Measurements from ENCODE around the gene JOSD1.
A peak's percentile ranks its signal among the peaks of the same experiment; 100 is the strongest.

Gene JOSD1

GRCh38 chr22:38727530-38728451, 27.0 kb upstream of the JOSD1 start:
- in situ Hi-C loops (cut with MboI; ENCODE audit: low pct_unique_long_range_greater_than_20kb, low sequenced_read_pairs, unreplicated experiment), result no loop called here
- no peak for TF ChIP-seq CTCF (IDR thresholded peaks at IDR 0.05; ENCODE audit: extremely low read depth, insufficient read depth, missing control alignments)
- no peak for DNase-seq (ENCODE audit: low spot score)

- in situ Hi-C loops (cut with MboI; ENCODE audit: low pct_unique_long_range_greater_than_20kb, low sequenced_read_pairs, unreplicated experiment), result no loop called here
- DNase-seq (ENCODE audit: low spot score), result no peak
- TF ChIP-seq CTCF (IDR thresholded peaks at IDR 0.05; ENCODE audit: extremely low read depth, insufficient read depth, missing control alignments), result no peak
These were observed 26.4 kb upstream of the JOSD1 start for GRCh38 chr22:38727123-38727522.

GRCh38 chr22:38725900-38726655, 25.3 kb upstream of the JOSD1 start:
- no peak for DNase-seq (ENCODE audit: low spot score)
- no peak for TF ChIP-seq CTCF (IDR thresholded peaks at IDR 0.05; ENCODE audit: extremely low read depth, insufficient read depth, missing control alignments)
- in situ Hi-C loops (cut with MboI; ENCODE audit: low pct_unique_long_range_greater_than_20kb, low sequenced_read_pairs, unreplicated experiment), result no loop called here

- in situ Hi-C loops (cut with MboI; ENCODE audit: low pct_unique_long_range_greater_than_20kb, low sequenced_read_pairs, unreplicated experiment), result no loop called here
- TF ChIP-seq CTCF (IDR thresholded peaks at IDR 0.05; ENCODE audit: extremely low read depth, insufficient read depth, missing control alignments), result peak; percentile 41
- no peak for DNase-seq (ENCODE audit: low spot score)
These were observed 24.3 kb upstream of the JOSD1 start for GRCh38 chr22:38724926-38725571.

- no peak for DNase-seq (ENCODE audit: low spot score)
- in situ Hi-C loops (cut with MboI; ENCODE audit: low pct_unique_long_range_greater_than_20kb, low sequenced_read_pairs, unreplicated experiment), result no loop called here
- TF ChIP-seq CTCF (IDR thresholded peaks at IDR 0.05; ENCODE audit: extremely low read depth, insufficient read depth, missing control alignments), result no peak
These were observed 23.4 kb upstream of the JOSD1 start for GRCh38 chr22:38724176-38724575.

- in situ Hi-C loops (cut with MboI; ENCODE audit: low pct_unique_long_range_greater_than_20kb, low sequenced_read_pairs, unreplicated experiment), result no loop called here
- TF ChIP-seq CTCF (IDR thresholded peaks at IDR 0.05; ENCODE audit: extremely low read depth, insufficient read depth, missing control alignments), result no peak
These were observed 20.8 kb upstream of the JOSD1 start for GRCh38 chr22:38721551-38721950.

More at GRCh38 chr22:38721551-38721950, 20.8 kb upstream of the JOSD1 start:
- DNase-seq (ENCODE audit: low spot score), result no peak
